DND-41 (cell line): ENCODE results near the gene PCDHGA10.

ENCODE experiments used
- EZH2 ChIP-seq: IDR thresholded peaks from 3 replicates; pipeline ENCODE4 v1.6.1; 2012; ENCODE audit warnings: borderline replicate concordance, low read depth, mild to moderate bottlenecking, moderate library complexity, low read length, inconsistent platforms; ENCODE audit not compliant: severe bottlenecking
- TF ChIP-seq, protein P1 (sequence below): IDR thresholded peaks from 2 replicates; pipeline ENCODE4 v1.5.1; 2012; ENCODE audit warnings: borderline replicate concordance, low read length, moderate library complexity, mild to moderate bottlenecking; ENCODE audit not compliant: poor library complexity, severe bottlenecking; ENCODE audit errors: extremely low read depth

DNA sequence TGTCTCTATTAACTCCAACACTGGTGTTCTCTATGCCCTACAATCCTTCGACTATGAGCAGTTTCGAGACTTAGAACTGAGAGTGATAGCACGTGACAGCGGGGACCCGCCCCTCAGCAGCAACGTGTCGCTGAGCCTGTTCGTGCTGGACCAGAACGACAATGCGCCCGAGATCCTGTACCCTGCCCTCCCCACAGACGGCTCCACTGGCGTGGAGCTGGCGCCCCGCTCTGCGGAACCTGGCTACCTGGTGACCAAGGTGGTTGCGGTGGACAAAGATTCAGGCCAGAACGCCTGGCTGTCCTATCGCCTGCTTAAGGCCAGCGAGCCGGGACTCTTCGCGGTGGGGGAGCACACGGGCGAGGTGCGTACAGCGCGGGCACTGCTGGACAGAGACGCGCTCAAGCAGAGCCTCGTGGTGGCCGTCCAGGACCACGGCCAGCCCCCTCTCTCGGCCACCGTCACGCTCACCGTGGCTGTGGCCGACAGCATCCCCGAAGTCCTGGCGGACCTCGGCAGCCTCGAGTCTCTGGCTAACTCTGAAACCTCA lies 10.0 kb downstream of the PCDHGA10 start:
- TF ChIP-seq, protein P1, sequence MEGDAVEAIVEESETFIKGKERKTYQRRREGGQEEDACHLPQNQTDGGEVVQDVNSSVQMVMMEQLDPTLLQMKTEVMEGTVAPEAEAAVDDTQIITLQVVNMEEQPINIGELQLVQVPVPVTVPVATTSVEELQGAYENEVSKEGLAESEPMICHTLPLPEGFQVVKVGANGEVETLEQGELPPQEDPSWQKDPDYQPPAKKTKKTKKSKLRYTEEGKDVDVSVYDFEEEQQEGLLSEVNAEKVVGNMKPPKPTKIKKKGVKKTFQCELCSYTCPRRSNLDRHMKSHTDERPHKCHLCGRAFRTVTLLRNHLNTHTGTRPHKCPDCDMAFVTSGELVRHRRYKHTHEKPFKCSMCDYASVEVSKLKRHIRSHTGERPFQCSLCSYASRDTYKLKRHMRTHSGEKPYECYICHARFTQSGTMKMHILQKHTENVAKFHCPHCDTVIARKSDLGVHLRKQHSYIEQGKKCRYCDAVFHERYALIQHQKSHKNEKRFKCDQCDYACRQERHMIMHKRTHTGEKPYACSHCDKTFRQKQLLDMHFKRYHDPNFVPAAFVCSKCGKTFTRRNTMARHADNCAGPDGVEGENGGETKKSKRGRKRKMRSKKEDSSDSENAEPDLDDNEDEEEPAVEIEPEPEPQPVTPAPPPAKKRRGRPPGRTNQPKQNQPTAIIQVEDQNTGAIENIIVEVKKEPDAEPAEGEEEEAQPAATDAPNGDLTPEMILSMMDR = no peak
- no peak for TF ChIP-seq EZH2
